Bronchial epithelial cell (primary cell): ENCODE data around the gene BEND6. TPM values are rescaled to one million over a fixed set of nuclear protein-coding genes. Genes with fewer than 3 reads are reported as not detected.

ENCODE experiments used
- DNase-seq: peaks from one replicate; pipeline ENCODE4 v3.0.0-alpha.2; 2010; ENCODE audit warnings: low read depth
- FAIRE-seq: peaks from 2 replicates; lab custom pipeline; 2011; peaks lifted over from hg19 to GRCh38; lab: Jason Lieb, UNC
- H3K27me3 ChIP-seq: 2 replicates; pipeline ENCODE4 v1.5.1; 2011; ENCODE audit warnings: low read length; ENCODE audit not compliant: control insufficient read depth, insufficient read depth
- H3K36me3 ChIP-seq: 2 replicates; pipeline ENCODE4 v1.5.1; 2011; ENCODE audit warnings: low read length; ENCODE audit not compliant: control insufficient read depth, insufficient read depth
- H3K4me3 ChIP-seq: 2 replicates; pipeline ENCODE4 v1.5.1; 2011; ENCODE audit warnings: mild to moderate bottlenecking, low read depth, low read length, control low read depth
- total RNA-seq: library from RNA; depleted of rRNA; stranded (reverse); fragments of >200 nt; gene quantifications from 2 replicates; pipeline ENCODE4 v1.2.1, GENCODE V29; 2014
- TF ChIP-seq, protein P1 (sequence below): IDR thresholded peaks from 2 replicates; pipeline ENCODE4 v1.5.1; 2011; ENCODE audit warnings: mild to moderate bottlenecking, moderate library complexity, low read length, control low read depth, inconsistent platforms; ENCODE audit not compliant: insufficient read depth, severe bottlenecking

BEND6 gene
- total RNA-seq, 1 donor from 2014 or later = 0.53 TPM

GRCh38 chr6:56986611-56987010, 31.7 kb downstream of the BEND6 start:
- TF ChIP-seq, protein P1, sequence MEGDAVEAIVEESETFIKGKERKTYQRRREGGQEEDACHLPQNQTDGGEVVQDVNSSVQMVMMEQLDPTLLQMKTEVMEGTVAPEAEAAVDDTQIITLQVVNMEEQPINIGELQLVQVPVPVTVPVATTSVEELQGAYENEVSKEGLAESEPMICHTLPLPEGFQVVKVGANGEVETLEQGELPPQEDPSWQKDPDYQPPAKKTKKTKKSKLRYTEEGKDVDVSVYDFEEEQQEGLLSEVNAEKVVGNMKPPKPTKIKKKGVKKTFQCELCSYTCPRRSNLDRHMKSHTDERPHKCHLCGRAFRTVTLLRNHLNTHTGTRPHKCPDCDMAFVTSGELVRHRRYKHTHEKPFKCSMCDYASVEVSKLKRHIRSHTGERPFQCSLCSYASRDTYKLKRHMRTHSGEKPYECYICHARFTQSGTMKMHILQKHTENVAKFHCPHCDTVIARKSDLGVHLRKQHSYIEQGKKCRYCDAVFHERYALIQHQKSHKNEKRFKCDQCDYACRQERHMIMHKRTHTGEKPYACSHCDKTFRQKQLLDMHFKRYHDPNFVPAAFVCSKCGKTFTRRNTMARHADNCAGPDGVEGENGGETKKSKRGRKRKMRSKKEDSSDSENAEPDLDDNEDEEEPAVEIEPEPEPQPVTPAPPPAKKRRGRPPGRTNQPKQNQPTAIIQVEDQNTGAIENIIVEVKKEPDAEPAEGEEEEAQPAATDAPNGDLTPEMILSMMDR = no peak
- FAIRE-seq = no peak
- no peaks in the 10 kb centered on the region for H3K36me3 ChIP-seq
- no peak overlapping the region for H3K4me3 ChIP-seq
- no peak for DNase-seq
- peaks cover 2% of the 10 kb centered on the region for H3K27me3 ChIP-seq

GRCh38 chr6:56988145-56988544, 33.2 kb downstream of the BEND6 start:
- TF ChIP-seq, protein P1 = no peak
- H3K36me3 ChIP-seq = no peaks in the 10 kb centered on the region
- H3K4me3 ChIP-seq = no peak overlapping the region
- peaks cover 2% of the 10 kb centered on the region for H3K27me3 ChIP-seq
- FAIRE-seq = no peak
- no peak for DNase-seq

GRCh38 chr6:56992036-56992435, 37.1 kb downstream of the BEND6 start:
- FAIRE-seq (no peak), DNase-seq (no peak)
- Histone ChIP-seq H3K27me3 (peaks cover 2% of the 10 kb centered on the region), H3K36me3 (no peaks in the 10 kb centered on the region), H3K4me3 (no peak overlapping the region)
- TF ChIP-seq, protein P1 = no peak

DNA sequence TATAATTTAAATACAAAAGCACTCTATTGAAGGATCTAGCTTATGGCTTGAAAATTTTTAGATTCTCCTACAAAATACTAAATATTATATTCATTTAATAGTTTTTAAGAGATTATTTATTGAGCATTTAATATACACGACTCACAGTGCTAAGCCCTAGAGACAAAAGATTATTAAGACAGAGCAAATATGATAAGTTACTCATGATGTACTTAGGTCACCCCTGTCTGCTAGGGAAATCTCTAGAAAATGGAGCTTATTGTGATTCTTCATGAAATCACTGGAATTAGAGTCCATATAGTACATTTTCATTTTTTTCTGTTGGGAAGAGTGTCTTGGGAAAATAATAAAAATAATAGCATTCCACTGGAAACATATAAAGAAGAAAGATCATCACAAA, 37.8 kb downstream of the BEND6 start:
- peak; percentile 25 for DNase-seq
- TF ChIP-seq, protein P1 = no peak

GRCh38 chr6:56995347-56995902, 40.5 kb downstream of the BEND6 start:
- no peak overlapping the region for H3K4me3 ChIP-seq
- TF ChIP-seq, protein P1 = peak; percentile 15
- no peaks in the 10 kb centered on the region for H3K36me3 ChIP-seq
- DNase-seq (no peak), FAIRE-seq (no peak)
- H3K27me3 ChIP-seq = no peaks in the 10 kb centered on the region

More for the DNA sequence above, 37.8 kb downstream of the BEND6 start:
- Histone ChIP-seq H3K27me3 (no peaks in the 10 kb centered on the region), H3K4me3 (no peak overlapping the region), H3K36me3 (no peaks in the 10 kb centered on the region)
- FAIRE-seq = no peak

GRCh38 chr6:56996401-56996800, 41.5 kb downstream of the BEND6 start:
- H3K36me3 ChIP-seq = no peaks in the 10 kb centered on the region
- DNase-seq = no peak
- no peak overlapping the region for H3K4me3 ChIP-seq
- TF ChIP-seq, protein P1 = no peak
- no peak for FAIRE-seq
- no peaks in the 10 kb centered on the region for H3K27me3 ChIP-seq
